ENCODE measurements around the gene TNNT3.

TNNT3 gene

DNA sequence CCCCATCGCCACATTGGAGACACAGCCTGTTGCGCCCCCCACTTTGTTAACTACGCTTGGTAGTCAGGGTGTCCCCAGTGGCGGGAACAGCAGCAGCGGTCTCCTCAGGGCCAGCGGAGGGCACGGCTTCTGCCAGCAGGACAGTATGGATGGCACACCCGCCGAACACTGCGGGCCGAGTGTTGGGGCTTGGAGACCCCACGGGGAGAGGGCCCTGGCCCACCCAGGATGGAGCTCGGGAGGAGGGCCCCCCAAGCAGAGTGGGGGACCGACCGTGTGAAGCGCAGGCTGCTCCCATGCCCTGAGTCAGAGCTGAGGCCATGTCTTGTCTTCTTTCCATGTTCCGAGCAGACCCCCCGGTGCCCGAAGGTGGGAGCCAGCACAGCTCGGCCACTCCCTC lies 45.5 kb downstream of the TNNT3 start:
- in situ Hi-C loops (cut with HindIII; ENCODE audit: low sequenced_read_pairs), result no loop called here
- TF ChIP-seq, protein P1, sequence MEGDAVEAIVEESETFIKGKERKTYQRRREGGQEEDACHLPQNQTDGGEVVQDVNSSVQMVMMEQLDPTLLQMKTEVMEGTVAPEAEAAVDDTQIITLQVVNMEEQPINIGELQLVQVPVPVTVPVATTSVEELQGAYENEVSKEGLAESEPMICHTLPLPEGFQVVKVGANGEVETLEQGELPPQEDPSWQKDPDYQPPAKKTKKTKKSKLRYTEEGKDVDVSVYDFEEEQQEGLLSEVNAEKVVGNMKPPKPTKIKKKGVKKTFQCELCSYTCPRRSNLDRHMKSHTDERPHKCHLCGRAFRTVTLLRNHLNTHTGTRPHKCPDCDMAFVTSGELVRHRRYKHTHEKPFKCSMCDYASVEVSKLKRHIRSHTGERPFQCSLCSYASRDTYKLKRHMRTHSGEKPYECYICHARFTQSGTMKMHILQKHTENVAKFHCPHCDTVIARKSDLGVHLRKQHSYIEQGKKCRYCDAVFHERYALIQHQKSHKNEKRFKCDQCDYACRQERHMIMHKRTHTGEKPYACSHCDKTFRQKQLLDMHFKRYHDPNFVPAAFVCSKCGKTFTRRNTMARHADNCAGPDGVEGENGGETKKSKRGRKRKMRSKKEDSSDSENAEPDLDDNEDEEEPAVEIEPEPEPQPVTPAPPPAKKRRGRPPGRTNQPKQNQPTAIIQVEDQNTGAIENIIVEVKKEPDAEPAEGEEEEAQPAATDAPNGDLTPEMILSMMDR (IDR thresholded peaks at IDR 0.05; ENCODE audit: low read depth, low read length), result no peak
- H3K4me3 ChIP-seq (ENCODE audit: low read depth, low read length), result no peak overlapping the region
- DNase-seq (ENCODE audit: low read depth, low spot score), result no peak

DNA sequence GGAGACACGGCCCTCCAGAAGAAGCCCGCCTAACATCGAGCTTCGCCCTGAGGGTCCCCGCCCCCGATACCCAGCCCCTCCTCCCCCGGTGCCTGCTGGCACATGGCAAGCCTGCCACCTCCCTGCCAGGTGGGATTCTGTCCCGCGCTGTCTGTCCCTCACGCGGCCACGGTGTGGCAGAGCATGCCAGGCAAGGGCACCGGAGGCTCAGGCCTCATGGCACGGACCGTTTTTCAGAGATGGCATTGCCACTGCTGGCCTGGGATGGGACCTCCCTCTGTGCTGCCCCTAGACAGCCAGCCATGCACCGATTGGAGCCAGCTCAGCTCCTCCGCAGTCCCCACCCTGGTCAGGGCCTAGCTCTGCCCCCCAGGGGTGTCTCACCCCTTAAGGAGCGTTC lies 47.0 kb downstream of the TNNT3 start:
- in situ Hi-C loops (cut with HindIII; ENCODE audit: low sequenced_read_pairs), result no loop called here

DNA sequence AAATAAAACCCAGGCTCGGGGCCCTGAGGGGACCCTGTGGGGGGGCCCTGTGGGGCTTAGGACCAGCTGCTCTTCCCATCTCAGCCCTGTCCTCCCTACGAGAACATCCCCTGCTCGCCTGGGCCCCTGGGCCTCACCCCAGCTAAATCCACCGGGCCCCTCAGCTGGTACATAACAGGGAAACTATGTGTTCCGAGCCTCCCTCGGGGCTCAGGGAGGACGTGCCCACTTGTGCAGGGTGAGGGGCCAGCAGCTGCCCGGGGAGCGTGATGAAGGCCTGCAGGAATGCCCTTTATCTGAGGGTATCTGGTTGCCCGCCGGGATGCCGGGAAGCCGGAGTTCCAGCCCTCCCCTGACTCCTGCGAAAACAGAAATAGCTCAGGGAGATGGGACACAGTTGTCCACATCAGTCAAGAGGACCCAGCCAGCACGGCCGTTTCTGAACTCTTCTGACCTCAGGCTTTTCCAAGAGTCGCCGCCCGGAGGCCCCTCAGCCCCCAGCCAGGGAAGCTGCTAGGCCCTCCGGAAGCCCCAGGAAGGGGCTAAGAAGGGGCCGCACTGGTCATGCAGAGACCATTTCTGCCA lies 48.2 kb downstream of the TNNT3 start:
- no peak for DNase-seq (ENCODE audit: low read depth, low spot score)
- TF ChIP-seq, protein P1 (IDR thresholded peaks at IDR 0.05; ENCODE audit: low read depth, low read length), result no peak
- H3K4me3 ChIP-seq (ENCODE audit: low read depth, low read length), result no peak overlapping the region
- in situ Hi-C loops (cut with HindIII; ENCODE audit: low sequenced_read_pairs), result no loop called here

More for the DNA sequence above, 47.0 kb downstream of the TNNT3 start:
- TF ChIP-seq, protein P1 (IDR thresholded peaks at IDR 0.05; ENCODE audit: low read depth, low read length), result no peak
- no peak for DNase-seq (ENCODE audit: low read depth, low spot score)
- no peak overlapping the region for H3K4me3 ChIP-seq (ENCODE audit: low read depth, low read length)

GRCh38 chr11:1968454-1969002 lies 49.0 kb downstream of the TNNT3 start:
- TF ChIP-seq, protein P1 (IDR thresholded peaks at IDR 0.05; ENCODE audit: low read depth, low read length), result no peak
- DNase-seq (ENCODE audit: low read depth, low spot score), result no peak
- no peak overlapping the region for H3K4me3 ChIP-seq (ENCODE audit: low read depth, low read length)
- in situ Hi-C loops (cut with HindIII; ENCODE audit: low sequenced_read_pairs), result no loop called here

DNA sequence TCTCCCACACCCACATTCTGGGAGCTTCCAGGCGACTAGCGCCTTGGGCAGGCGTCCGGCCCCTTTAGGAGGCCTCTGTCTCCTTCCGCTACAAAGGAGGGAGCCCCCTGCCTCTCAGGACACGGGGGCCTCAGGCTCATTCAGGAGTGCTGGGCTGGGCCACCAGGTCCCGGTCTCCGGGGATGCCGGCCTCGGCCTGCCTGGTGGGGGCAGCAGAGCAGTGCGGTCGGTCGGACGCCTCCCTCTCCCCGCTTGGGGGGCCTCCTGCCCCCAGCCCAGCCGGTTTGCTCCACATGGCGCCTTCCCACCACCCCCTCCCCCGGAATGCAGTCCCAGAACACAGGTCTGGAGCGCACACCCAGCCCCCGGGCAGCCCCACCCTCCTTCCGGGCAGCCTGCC lies 49.5 kb downstream of the TNNT3 start:
- TF ChIP-seq, protein P1 (IDR thresholded peaks at IDR 0.05; ENCODE audit: low read depth, low read length), result no peak
- in situ Hi-C loops (cut with HindIII; ENCODE audit: low sequenced_read_pairs), result no loop called here
- DNase-seq (ENCODE audit: low read depth, low spot score), result no peak
- no peak overlapping the region for H3K4me3 ChIP-seq (ENCODE audit: low read depth, low read length)

- in situ Hi-C loops (cut with HindIII; ENCODE audit: low sequenced_read_pairs), result no loop called here
- H3K4me3 ChIP-seq (ENCODE audit: low read depth, low read length), result no peak overlapping the region
- no peak for DNase-seq (ENCODE audit: low read depth, low spot score)
- TF ChIP-seq, protein P1 (IDR thresholded peaks at IDR 0.05; ENCODE audit: low read depth, low read length), result no peak
Observed at GRCh38 chr11:1969776-1970175, 50.3 kb downstream of the TNNT3 start.
